IMR-90 (cell line): ENCODE measurements around the gene BHLHA15.

Experiments
- BHLHE40 ChIP-seq: fragments of 150-350 bp; IDR thresholded peaks from 2 replicates; pipeline ENCODE4 v1.6.1; 2016; ENCODE audit warnings: mild to moderate bottlenecking, low read depth, low read length
- CHD1 ChIP-seq: IDR thresholded peaks from 2 replicates; pipeline ENCODE4 v1.6.1; 2012; ENCODE audit warnings: low read depth, low read length, improper control_type of control experiment
- CTCF ChIP-seq: conservative IDR thresholded peaks from 2 replicates; pipeline ENCODE4 v1.5.1; 2012; ENCODE audit warnings: mild to moderate bottlenecking, low read depth, low read length, improper control_type of control experiment
- FOS ChIP-seq: fragments of 150-350 bp; IDR thresholded peaks from 2 replicates; pipeline ENCODE4 v1.6.1; 2016; ENCODE audit warnings: low read depth, low read length
- MAFK ChIP-seq: IDR thresholded peaks from 2 replicates; pipeline ENCODE4 v1.6.1; 2012; ENCODE audit warnings: low read depth, low read length, improper control_type of control experiment
- MAZ ChIP-seq: IDR thresholded peaks from 2 replicates; pipeline ENCODE4 v1.6.1; 2012; ENCODE audit warnings: low read depth, mild to moderate bottlenecking, low read length, improper control_type of control experiment, moderate library complexity, borderline replicate concordance
- MXI1 ChIP-seq: IDR thresholded peaks from 2 replicates; pipeline ENCODE4 v1.6.1; 2012; ENCODE audit warnings: low read depth, mild to moderate bottlenecking, low read length, moderate library complexity, borderline replicate concordance
- POLR2A ChIP-seq: IDR thresholded peaks from 2 replicates; pipeline ENCODE4 v1.6.1; 2012; ENCODE audit warnings: mild to moderate bottlenecking, low read depth, low read length
- RAD21 ChIP-seq: IDR thresholded peaks from 2 replicates; pipeline ENCODE4 v1.6.1; 2012; ENCODE audit warnings: low read length, improper control_type of control experiment
- RCOR1 ChIP-seq: IDR thresholded peaks from 2 replicates; pipeline ENCODE4 v1.6.1; 2012; ENCODE audit warnings: mild to moderate bottlenecking, low read length, improper control_type of control experiment; ENCODE audit not compliant: insufficient replicate concordance
- RFX5 ChIP-seq: IDR thresholded peaks from 2 replicates; pipeline ENCODE4 v1.8.0; 2012; ENCODE audit warnings: low read depth, mild to moderate bottlenecking, low read length, moderate library complexity
- SMC3 ChIP-seq: fragments of 150-350 bp; IDR thresholded peaks from 2 replicates; pipeline ENCODE4 v1.6.1; 2016; ENCODE audit warnings: low read depth, mild to moderate bottlenecking, antibody characterized with exemption, low read length, moderate library complexity
- USF2 ChIP-seq: fragments of 150-350 bp; IDR thresholded peaks from 2 replicates; pipeline ENCODE4 v1.6.1; 2017; ENCODE audit warnings: mild to moderate bottlenecking, antibody characterized with exemption, low read length, low read depth

- peak; percentile 48; the same call in 1 of the 2 replicates for TF ChIP-seq SMC3
- TF ChIP-seq CTCF: peak; percentile 62
- TF ChIP-seq POLR2A: no peak
- no peak for TF ChIP-seq FOS
- no peak for TF ChIP-seq BHLHE40
- TF ChIP-seq RAD21: peak; percentile 65
- no peak for TF ChIP-seq RFX5
- TF ChIP-seq MAZ: no peak
- TF ChIP-seq RCOR1: no peak
- no peak for TF ChIP-seq MXI1
- no peak for TF ChIP-seq MAFK
- no peak for TF ChIP-seq USF2
- TF ChIP-seq CHD1: no peak
Observed at GRCh38 chr7:98165827-98166667, 45.2 kb upstream of the BHLHA15 start.
